ENCODE measurements around the gene SLC9C2.

- TF ChIP-seq, protein P1, sequence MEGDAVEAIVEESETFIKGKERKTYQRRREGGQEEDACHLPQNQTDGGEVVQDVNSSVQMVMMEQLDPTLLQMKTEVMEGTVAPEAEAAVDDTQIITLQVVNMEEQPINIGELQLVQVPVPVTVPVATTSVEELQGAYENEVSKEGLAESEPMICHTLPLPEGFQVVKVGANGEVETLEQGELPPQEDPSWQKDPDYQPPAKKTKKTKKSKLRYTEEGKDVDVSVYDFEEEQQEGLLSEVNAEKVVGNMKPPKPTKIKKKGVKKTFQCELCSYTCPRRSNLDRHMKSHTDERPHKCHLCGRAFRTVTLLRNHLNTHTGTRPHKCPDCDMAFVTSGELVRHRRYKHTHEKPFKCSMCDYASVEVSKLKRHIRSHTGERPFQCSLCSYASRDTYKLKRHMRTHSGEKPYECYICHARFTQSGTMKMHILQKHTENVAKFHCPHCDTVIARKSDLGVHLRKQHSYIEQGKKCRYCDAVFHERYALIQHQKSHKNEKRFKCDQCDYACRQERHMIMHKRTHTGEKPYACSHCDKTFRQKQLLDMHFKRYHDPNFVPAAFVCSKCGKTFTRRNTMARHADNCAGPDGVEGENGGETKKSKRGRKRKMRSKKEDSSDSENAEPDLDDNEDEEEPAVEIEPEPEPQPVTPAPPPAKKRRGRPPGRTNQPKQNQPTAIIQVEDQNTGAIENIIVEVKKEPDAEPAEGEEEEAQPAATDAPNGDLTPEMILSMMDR (conservative IDR thresholded peaks at IDR 0.05) = no peak
- no peak for TF ChIP-seq EZH2 (IDR thresholded peaks at IDR 0.05; ENCODE audit: low read depth)
These were observed 94.3 kb downstream of the SLC9C2 start for GRCh38 chr1:173508541-173508940.
